ENCODE measurements around the gene TPST1.
"Not testable (repeated sequence)": the region's sequence is repeated elsewhere in the genome, so short reads cannot be mapped to it uniquely, and the experiment has no call there.

Gene TPST1

GRCh38 chr7:66296557-66296956, 91.4 kb downstream of the TPST1 start:
- DNase-seq: no peak

DNA sequence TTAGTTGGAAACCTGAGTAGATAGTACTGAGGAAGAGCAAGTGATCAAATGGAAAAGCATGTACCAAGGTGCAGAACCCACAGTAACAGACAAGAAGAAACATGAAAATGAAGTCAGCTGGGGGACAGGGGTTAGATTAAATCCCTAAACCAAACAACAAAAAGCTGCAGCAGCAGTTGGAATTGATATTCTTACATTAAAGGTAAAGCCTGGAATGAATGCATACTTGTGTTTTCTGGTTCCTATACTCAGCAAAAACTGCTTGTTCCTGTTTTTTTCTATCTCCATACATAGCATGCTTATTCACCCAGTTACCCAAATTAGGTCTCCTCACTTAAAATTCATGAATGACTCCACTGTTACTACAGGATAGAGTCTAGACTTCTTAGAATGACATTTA, 92.4 kb downstream of the TPST1 start:
- DNase-seq: no peak

DNA sequence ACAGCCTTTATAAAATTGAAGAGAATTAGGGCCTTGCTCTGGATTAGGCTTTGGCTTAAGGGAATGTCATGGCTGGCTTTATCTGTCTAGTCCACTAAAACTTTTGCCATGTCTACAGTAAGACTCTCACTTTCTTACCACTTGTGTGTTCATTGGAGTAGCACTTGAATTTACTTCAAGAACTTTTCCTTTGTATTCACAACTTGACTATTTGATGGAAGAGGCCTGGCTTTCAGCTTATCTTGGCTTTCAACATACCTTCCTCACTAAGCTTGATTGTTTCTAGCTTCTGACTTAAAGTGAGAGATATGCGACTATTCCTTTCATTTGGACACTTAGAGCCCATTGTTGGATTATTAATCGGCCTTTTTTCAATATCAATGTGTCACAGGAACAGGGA, 96.1 kb downstream of the TPST1 start:
- DNase-seq: no peak

- no peak for DNase-seq
Observed at GRCh38 chr7:66301737-66302136, 96.6 kb downstream of the TPST1 start.

- DNase-seq: no peak
Observed at GRCh38 chr7:66303454-66304155, 98.5 kb downstream of the TPST1 start.

DNA sequence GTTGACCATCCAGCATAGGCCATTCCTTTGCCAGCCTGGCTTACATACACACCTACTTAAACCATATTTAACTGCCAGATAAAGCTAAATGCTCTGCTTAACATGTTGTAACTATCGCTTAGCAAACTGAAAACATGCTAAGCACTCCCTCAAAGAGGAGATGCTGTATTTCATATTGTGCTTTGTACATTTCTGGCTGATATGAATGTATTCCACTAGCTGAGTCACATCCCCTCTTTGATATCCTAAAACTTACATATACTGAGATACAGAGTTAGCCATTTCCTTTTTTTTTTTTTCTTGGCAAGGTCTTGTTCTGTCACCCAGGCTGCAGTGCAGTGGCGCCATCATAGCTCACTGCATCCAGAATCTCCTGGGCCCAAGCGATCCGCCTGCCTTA, 99.4 kb downstream of the TPST1 start:
- DNase-seq: no peak

DNA sequence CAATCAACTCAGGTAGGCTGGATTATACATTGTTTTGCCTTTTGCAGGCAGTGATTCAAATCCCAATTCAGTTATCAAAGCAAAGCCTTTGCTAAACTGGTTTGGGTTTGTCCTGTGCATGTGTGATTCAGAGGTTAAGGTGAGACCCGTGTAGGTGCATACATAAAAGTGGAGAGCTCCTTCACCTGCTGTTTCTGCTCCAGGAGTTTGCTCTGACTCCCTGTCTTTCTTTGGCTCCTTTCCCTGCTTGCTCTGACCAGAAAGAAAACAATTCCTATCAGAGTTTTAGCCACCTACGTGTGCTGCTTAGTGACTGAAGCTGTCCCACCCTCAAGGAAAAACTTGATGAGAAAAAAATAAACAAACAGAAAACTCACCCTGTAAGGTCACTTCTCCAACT, 101.1 kb downstream of the TPST1 start:
- no peak for DNase-seq

DNA sequence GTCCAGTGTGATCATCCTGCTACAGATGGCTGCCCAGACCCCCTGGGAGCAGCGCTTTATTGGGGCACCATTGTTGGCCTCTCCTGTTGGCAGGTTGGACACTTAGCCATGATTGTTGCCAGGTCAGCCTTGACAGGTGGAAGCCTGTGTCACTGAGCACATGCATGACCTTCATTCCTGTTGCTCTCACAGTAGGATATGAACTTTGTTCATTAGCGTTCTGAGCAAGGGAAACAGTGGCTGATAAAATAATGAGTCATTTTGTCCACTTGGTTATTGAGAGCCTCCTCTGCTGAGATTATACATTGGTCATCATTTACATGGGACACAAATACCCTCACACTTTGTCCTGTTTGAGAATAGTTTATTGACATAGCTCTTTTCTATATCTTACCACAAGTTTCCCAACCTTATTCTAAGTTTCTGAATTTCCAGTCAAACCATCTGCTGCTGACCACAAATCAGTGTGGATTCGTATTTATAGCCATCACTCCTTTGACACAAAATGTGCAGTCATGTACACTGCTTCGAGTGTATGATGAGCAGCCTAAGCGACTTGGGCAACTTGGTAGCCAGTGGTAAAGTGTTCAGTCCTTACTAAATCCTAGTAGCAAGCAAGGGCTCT, 102.6 kb downstream of the TPST1 start:
- no peak for DNase-seq

DNA sequence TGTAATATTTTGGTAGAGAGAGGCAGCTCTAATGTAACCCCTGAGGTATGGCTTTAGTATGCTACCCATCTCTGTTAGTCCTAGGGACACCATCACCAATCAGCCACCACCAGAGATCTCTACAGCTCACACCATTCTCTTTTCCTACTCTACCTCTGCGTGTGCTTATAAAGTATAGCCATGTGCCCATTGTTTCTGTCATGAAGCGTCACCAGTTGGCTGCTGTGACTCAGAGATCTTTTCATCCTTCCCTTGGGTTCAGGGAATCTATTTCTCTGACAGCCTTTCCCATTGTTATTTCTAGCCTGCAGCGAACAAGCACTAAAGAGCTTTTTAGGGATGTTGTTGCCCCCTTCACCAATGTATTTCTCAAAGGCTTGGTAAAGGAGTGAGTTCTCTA, 103.3 kb downstream of the TPST1 start:
- DNase-seq: no peak

DNA sequence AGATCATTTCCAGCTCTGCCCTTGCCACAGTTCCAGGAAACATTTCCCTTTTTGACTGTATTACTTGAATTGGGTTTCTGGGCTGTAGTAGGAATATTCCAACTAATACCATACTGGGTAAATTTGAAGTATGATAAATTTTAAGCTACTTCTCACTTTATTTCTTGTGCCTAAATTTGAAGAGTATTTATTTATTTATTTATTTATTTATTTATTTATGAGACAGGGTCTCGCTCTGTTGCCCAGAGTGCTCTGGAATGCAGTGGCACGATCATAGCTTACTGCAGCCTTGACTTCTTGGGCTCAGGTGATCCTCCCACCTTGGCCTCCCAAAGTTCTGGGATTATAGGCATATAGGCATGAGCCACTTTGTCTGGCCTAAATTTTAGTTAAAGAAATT, 105.5 kb downstream of the TPST1 start:
- no peak for DNase-seq

GRCh38 chr7:66313886-66314568, 108.9 kb downstream of the TPST1 start:
- no peak for DNase-seq

GRCh38 chr7:66315192-66315591, 110.1 kb downstream of the TPST1 start:
- no peak for DNase-seq

DNA sequence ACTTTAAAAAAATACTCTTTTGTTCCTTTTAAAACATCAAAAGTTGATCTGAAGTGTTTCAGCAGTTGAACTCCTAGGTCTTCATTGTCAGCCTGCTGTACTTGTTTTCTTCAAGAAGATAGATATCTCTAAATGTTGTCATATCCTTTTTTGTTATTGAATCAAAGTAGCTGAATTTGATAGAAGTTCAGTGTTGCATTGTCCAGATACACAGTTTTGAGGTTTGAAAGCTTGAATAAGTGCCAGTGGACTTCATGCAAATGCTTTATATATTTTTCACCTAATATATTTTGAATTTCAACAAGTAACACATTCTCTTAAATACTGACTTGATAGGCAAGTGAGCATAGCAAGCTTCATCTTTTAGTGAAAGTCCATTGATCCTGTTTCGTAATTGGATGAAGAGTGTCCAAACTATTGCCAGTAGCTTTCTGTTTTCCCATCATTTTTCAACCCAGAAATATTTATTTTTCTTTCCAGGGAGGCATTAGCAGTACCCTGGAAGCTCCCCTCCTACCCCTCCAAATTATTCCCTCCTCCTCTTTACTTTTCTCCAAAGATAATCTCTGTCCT, 114.4 kb downstream of the TPST1 start:
- no peak for DNase-seq

DNA sequence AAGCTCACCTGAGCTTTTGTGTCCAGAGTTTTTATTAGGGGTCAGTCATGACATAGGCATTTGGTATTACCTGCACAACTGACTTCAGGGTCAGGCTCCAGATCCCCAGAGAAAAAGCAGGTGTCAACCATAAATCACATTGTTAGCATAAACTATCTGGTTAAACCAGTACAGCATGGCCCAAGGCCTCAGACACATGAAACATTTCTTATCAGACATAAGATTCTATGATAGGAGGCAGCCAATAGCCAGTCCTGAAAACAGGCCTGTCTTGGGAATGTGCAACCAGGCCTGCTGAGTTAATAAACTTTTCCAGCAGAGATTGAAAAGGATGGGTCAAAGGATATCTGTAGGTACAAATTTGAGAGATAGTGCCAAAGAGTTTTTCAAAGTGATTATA, 116.1 kb downstream of the TPST1 start:
- DNase-seq: no peak

- no peak for DNase-seq
Observed at GRCh38 chr7:66323114-66323796, 118.1 kb downstream of the TPST1 start.

GRCh38 chr7:66324985-66325384, 119.9 kb downstream of the TPST1 start:
- DNase-seq: not testable (repeated sequence)

- DNase-seq: no peak
Observed at GRCh38 chr7:66326501-66327215, 121.5 kb downstream of the TPST1 start.

GRCh38 chr7:66330961-66331360, 125.8 kb downstream of the TPST1 start:
- DNase-seq: no peak

DNA sequence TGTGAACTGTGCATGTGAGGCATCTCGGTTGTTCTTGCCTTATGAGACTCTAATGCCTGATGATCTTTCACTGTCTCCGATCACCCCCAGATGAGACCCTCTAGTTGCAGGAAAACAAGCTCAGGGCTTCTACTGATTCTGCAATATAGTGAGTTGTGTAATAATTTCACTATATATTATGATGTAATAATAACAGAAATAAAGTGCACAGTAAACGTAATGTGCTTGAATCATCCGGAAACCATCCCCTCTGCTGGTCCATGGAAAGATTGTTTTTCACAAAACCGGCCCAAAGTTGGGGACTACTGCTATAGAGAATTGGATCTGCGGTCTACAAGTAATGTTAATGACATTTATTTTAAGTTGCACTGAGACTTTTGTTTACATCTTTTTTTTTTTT, 126.7 kb downstream of the TPST1 start:
- DNase-seq: no peak

DNA sequence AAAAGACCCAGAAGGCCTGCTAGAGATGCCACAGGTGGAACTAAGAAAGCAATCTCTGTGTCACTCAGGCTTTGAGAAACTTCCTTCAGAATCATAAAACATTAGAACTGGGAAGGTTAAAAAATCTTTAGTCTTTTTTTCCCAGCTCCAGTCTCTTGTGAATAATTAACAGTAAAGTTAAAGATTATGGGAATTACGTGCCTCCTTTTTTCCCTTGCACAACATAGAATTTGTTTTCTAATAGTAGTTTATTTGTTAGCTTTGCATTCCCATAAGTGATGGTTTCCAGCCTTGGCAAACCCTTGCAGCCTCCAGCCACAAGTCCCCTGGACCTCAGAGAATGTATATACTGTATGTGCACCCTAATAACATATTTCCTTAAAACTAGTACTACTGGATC, 128.3 kb downstream of the TPST1 start:
- DNase-seq: no peak

GRCh38 chr7:66335318-66335717, 130.2 kb downstream of the TPST1 start:
- DNase-seq: no peak

DNA sequence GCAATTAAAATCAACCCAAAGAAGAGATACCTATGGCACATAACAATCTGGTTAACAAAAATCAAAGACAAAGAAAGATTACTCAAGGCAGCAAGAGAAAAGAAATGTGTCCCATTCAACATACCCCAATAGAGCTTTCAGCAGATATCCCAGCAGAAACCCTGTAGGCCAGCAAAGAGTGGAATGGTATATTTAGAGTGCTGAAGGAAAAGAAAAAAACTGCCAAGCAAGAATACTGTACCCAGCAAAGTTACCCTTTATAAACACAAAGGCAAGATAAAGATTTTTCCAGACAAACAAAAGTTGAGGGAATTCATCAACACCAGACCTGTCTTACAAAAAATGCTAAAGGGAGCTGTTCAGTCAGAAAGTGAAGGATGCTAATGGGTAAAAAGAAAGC, 131.6 kb downstream of the TPST1 start:
- no peak for DNase-seq

GRCh38 chr7:66339141-66339540, 134.0 kb downstream of the TPST1 start:
- DNase-seq: no peak
